Astrocyte (in vitro differentiated cells and primary cell): ENCODE results near the gene TNIK. TPM values are rescaled to one million over a fixed set of nuclear protein-coding genes. Genes with fewer than 3 reads are reported as not detected.

Experiments
- DNase-seq: peaks from one replicate; pipeline ENCODE4 v3.0.0-alpha.2; 2010; ENCODE audit warnings: low read depth
- FAIRE-seq: peaks from 2 replicates; lab custom pipeline; 2011; peaks lifted over from hg19 to GRCh38; lab: Jason Lieb, UNC
- H2AFZ ChIP-seq: 2 replicates; pipeline ENCODE4 v1.6.0; 2012; ENCODE audit warnings: low read depth, low read length, inconsistent platforms
- H3K27ac ChIP-seq: 2 replicates; pipeline ENCODE4 v1.5.1; 2011; ENCODE audit warnings: low read depth, low read length, inconsistent platforms
- H3K27me3 ChIP-seq: 2 replicates; pipeline ENCODE4 v1.6.0; 2011; ENCODE audit warnings: low read length, inconsistent platforms; ENCODE audit not compliant: insufficient read depth
- H3K36me3 ChIP-seq: 2 replicates; pipeline ENCODE4 v1.5.1; 2011; ENCODE audit warnings: low read length, inconsistent platforms; ENCODE audit not compliant: insufficient read depth
- H3K4me1 ChIP-seq: 2 replicates; pipeline ENCODE4 v1.5.1; 2011; ENCODE audit warnings: low read length, inconsistent platforms; ENCODE audit not compliant: insufficient read depth
- H3K4me2 ChIP-seq: 2 replicates; pipeline ENCODE4 v1.6.0; 2012; ENCODE audit warnings: low read length, inconsistent platforms
- H3K4me3 ChIP-seq: 2 replicates; pipeline ENCODE4 v1.5.1; 2011; ENCODE audit warnings: low read depth, mild to moderate bottlenecking, low read length, inconsistent platforms; ENCODE audit not compliant: insufficient read depth
- H3K79me2 ChIP-seq: 2 replicates; pipeline ENCODE4 v1.6.0; 2012; ENCODE audit warnings: mild to moderate bottlenecking, low read length, inconsistent platforms; ENCODE audit not compliant: insufficient read depth
- H3K9ac ChIP-seq: 2 replicates; pipeline ENCODE4 v1.6.0; 2012; ENCODE audit warnings: mild to moderate bottlenecking, low read length, inconsistent platforms
- H3K9me3 ChIP-seq: 2 replicates; pipeline ENCODE4 v1.5.1; 2012; ENCODE audit warnings: low read depth, mild to moderate bottlenecking, low read length, inconsistent platforms; ENCODE audit not compliant: insufficient read depth
- H4K20me1 ChIP-seq: 2 replicates; pipeline ENCODE4 v1.6.0; 2012; ENCODE audit warnings: low read length, inconsistent platforms; ENCODE audit not compliant: insufficient read depth
- H3K27ac Mint-ChIP-seq: one replicate; pipeline ENCODE4 v1.8.0; 2021; ENCODE audit warnings: mild to moderate bottlenecking, mixed read lengths; ENCODE audit not compliant: unreplicated experiment
- H3K27me3 Mint-ChIP-seq: one replicate; pipeline ENCODE4 v1.8.0; 2021; ENCODE audit warnings: low read depth, mixed read lengths; ENCODE audit not compliant: unreplicated experiment
- H3K36me3 Mint-ChIP-seq: one replicate; pipeline ENCODE4 v1.8.0; 2021; ENCODE audit warnings: low read depth, mixed read lengths; ENCODE audit not compliant: unreplicated experiment
- H3K4me1 Mint-ChIP-seq: one replicate; pipeline ENCODE4 v1.8.0; 2021; ENCODE audit warnings: low read depth, mixed read lengths; ENCODE audit not compliant: unreplicated experiment
- H3K4me3 Mint-ChIP-seq: one replicate; pipeline ENCODE4 v1.8.0; 2021; ENCODE audit warnings: mild to moderate bottlenecking, moderate library complexity, mixed read lengths; ENCODE audit not compliant: unreplicated experiment
- H3K9me3 Mint-ChIP-seq: one replicate; pipeline ENCODE4 v1.8.0; 2021; ENCODE audit warnings: mild to moderate bottlenecking, mixed read lengths; ENCODE audit not compliant: unreplicated experiment
- EZH2 ChIP-seq: IDR thresholded peaks from 2 replicates; pipeline ENCODE4 v1.6.1; 2012; ENCODE audit warnings: mild to moderate bottlenecking, low read length, inconsistent platforms; ENCODE audit not compliant: insufficient read depth
- total RNA-seq: library from RNA; stranded (reverse); gene quantifications from 2 replicates; pipeline ENCODE4 v1.2.1, GENCODE V29; 2021
- TF ChIP-seq, protein P1 (sequence below): IDR thresholded peaks from 2 replicates; pipeline ENCODE4 v1.5.1; 2011; ENCODE audit warnings: low read depth, mild to moderate bottlenecking, inconsistent platforms, low read length, moderate library complexity; ENCODE audit not compliant: insufficient read depth

Gene TNIK
- total RNA-seq, 1 donor from 2014 or later = 70.0 TPM

- Mint-ChIP-seq H3K27me3 (no peaks in the 10 kb centered on the region), H3K9me3 (peaks cover 6% of the 10 kb centered on the region), H3K4me3 (no peak overlapping the region), H3K27ac (peak overlapping the region; percentile 12), H3K4me1 (peaks cover 7% of the 10 kb centered on the region), H3K36me3 (peaks cover 1% of the 10 kb centered on the region)
- Histone ChIP-seq H3K4me1 (peaks cover 19% of the 10 kb centered on the region), H3K9ac (peak overlapping the region; percentile 64), H4K20me1 (no peaks in the 10 kb centered on the region), H3K27ac (peak overlapping the region; percentile 79), H3K9me3 (no peaks in the 10 kb centered on the region), H3K4me2 (peak overlapping the region; percentile 63), H3K4me3 (no peak overlapping the region), H3K27me3 (no peaks in the 10 kb centered on the region), H3K36me3 (no peaks in the 10 kb centered on the region), H3K79me2 (no peaks in the 10 kb centered on the region), H2AFZ (no peak overlapping the region)
- FAIRE-seq = peak; percentile 67
- DNase-seq = peak; percentile 87
- TF ChIP-seq, protein P1, sequence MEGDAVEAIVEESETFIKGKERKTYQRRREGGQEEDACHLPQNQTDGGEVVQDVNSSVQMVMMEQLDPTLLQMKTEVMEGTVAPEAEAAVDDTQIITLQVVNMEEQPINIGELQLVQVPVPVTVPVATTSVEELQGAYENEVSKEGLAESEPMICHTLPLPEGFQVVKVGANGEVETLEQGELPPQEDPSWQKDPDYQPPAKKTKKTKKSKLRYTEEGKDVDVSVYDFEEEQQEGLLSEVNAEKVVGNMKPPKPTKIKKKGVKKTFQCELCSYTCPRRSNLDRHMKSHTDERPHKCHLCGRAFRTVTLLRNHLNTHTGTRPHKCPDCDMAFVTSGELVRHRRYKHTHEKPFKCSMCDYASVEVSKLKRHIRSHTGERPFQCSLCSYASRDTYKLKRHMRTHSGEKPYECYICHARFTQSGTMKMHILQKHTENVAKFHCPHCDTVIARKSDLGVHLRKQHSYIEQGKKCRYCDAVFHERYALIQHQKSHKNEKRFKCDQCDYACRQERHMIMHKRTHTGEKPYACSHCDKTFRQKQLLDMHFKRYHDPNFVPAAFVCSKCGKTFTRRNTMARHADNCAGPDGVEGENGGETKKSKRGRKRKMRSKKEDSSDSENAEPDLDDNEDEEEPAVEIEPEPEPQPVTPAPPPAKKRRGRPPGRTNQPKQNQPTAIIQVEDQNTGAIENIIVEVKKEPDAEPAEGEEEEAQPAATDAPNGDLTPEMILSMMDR = no peak
- no peak for TF ChIP-seq EZH2
These were observed 404.6 kb downstream of the TNIK start for GRCh38 chr3:171055336-171056178.

DNA sequence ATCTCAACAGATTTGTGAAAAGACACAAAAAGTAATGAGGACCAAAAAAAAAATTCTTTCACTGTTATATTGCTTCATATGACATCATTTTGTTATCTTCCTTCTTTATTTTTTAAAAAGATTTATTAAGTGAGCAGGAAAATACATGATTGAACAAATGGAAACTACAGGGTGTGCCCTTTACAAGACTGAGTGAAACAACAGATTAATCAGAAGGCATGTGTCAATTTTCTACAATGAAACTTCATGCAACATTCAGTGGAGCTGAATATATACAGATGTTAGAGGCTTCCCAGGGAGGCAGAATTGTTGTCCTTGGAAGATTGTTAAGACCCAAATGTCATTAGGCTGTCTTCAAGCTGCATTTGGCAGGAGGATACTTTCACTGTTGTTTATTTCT is 405.3 kb downstream of the TNIK start:
- TF ChIP-seq, protein P1 = no peak
- no peak for TF ChIP-seq EZH2
- no peaks in the 10 kb centered on the region for H3K79me2 ChIP-seq
- H3K9ac ChIP-seq = no peak overlapping the region
- H4K20me1 ChIP-seq = no peaks in the 10 kb centered on the region
- FAIRE-seq (no peak), DNase-seq (peak; percentile 10)
- H3K9me3 Mint-ChIP-seq = peaks cover 6% of the 10 kb centered on the region
- no peaks in the 10 kb centered on the region for H3K36me3 ChIP-seq
- H3K4me3 Mint-ChIP-seq = no peak overlapping the region
- H3K36me3 Mint-ChIP-seq = no peaks in the 10 kb centered on the region
- no peak overlapping the region for H3K27ac Mint-ChIP-seq
- H3K4me1 Mint-ChIP-seq = peaks cover 7% of the 10 kb centered on the region
- H2AFZ ChIP-seq = no peak overlapping the region
- no peaks in the 10 kb centered on the region for H3K9me3 ChIP-seq
- H3K27me3 Mint-ChIP-seq = no peaks in the 10 kb centered on the region
- H3K27me3 ChIP-seq = no peaks in the 10 kb centered on the region
- H3K4me1 ChIP-seq = peaks cover 19% of the 10 kb centered on the region
- peak overlapping the region; percentile 63 for H3K4me2 ChIP-seq
- H3K4me3 ChIP-seq = no peak overlapping the region
- peak overlapping the region; percentile 79 for H3K27ac ChIP-seq

- H3K36me3 Mint-ChIP-seq = no peaks in the 10 kb centered on the region
- H3K4me3 Mint-ChIP-seq = no peak overlapping the region
- no peaks in the 10 kb centered on the region for H3K36me3 ChIP-seq
- no peak for FAIRE-seq
- no peak overlapping the region for H3K4me2 ChIP-seq
- no peak overlapping the region for H3K4me3 ChIP-seq
- H3K9me3 ChIP-seq = no peaks in the 10 kb centered on the region
- no peaks in the 10 kb centered on the region for H3K27me3 ChIP-seq
- H3K9ac ChIP-seq = no peak overlapping the region
- peaks cover 19% of the 10 kb centered on the region for H3K4me1 ChIP-seq
- TF ChIP-seq, protein P1 = no peak
- TF ChIP-seq EZH2 = no peak
- H3K27me3 Mint-ChIP-seq = no peaks in the 10 kb centered on the region
- no peak for DNase-seq
- H2AFZ ChIP-seq = no peak overlapping the region
- H3K79me2 ChIP-seq = no peaks in the 10 kb centered on the region
- H4K20me1 ChIP-seq = no peaks in the 10 kb centered on the region
- H3K4me1 Mint-ChIP-seq = peaks cover 7% of the 10 kb centered on the region
- peaks cover 6% of the 10 kb centered on the region for H3K9me3 Mint-ChIP-seq
- H3K27ac Mint-ChIP-seq = no peak overlapping the region
- no peak overlapping the region for H3K27ac ChIP-seq
These were observed 406.0 kb downstream of the TNIK start for GRCh38 chr3:171054231-171054630.
